ENCODE measurements around the gene LAMA2. TPM values are rescaled to one million over a fixed set of nuclear protein-coding genes. Genes with fewer than 3 reads are reported as not detected.

The LAMA2 gene
- total RNA-seq, 1 experiment from 2014 or later, result 3.7 TPM

DNA sequence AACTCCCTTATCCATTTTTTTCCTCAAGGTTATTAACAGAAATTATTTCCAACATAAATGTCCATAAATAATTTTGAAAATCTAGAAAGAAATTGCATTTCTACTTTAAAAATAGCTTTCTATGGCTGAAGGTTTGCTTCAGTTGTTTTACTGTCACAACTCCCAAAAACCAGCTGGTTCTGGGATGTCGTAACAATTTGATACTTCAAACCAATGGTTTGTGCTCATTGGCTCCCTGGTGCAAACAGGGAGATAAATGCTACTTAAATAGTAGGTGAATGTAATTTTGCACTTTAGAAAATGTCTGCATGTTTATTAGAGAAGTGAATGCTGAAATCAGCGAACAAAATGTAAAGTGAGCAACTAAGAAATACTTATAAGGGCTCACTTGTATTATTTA is 31.1 kb downstream of the LAMA2 start:
- DNase-seq (ENCODE audit: low spot score), result no peak

DNA sequence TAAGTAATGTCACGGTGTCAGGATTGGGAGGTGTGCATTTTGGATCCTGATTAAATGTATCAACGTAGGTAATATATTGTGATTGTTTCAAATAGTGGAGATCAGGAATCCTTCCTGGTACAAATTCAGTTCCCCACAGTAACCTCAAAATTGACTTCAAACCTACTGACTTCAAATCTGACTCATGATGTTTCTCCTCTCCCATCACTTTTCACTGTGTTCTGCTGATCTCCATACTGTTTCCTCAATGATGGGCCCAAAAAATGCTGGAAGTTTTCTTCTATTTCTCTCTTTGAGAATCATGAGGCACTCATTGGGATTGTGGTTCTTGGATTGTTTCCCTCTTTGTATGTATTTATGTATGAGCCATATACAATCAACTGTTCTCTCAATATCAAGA is 35.9 kb downstream of the LAMA2 start:
- DNase-seq (ENCODE audit: low spot score), result no peak

DNA sequence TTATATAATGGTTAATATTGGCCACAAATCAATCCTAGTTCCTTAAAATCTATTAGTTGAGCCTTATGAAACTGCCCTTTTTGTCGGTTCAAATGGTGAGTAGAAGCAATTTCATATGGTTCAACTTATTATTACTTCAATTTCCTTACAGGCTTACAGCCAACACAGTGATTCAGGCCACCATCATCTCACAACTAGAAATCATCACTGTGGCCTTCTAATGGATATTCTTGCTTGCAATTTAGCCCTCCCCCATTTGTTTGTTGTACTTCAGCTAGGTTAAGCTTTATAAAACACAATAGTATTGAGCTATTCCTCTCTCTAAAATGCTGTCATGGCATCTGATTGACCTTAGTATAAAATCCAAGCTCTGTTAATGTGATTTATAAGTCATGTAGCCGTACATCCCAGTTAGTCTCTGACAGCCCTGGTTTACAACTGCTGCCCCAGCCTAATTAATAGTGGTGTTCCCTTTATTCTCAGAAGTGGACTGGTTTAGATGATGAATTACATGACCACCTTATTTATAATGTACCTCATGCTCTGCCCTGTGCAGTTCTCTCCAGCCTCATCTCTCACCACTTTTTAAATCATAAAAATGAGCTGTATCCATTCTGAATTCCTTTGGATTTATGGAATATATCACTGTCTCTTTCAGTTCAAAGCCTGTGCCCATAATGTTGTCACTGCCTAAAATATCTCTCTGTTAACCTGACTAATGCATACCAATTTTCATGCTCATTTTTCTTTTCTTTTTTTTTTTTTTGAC is 36.7 kb downstream of the LAMA2 start:
- DNase-seq (ENCODE audit: low spot score), result no peak

DNA sequence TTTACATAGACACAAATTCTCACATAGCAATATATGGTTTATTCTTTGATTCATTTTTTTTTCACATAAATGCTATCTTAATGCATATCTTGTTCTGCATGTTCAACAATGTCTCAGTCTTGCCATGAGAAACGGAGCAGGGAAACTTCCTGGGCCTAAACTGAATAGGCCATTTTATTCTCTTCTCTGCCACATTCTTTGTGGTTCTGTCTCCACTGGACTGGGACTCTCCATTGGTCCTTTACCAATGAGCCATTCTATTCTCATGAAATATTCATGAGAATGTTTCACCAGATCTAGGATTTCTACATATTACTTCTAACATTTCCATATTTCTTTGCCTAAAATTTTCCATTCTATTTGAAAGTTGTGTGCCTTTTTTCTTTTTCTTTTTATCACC is 42.8 kb downstream of the LAMA2 start:
- DNase-seq (ENCODE audit: low spot score), result no peak

DNA sequence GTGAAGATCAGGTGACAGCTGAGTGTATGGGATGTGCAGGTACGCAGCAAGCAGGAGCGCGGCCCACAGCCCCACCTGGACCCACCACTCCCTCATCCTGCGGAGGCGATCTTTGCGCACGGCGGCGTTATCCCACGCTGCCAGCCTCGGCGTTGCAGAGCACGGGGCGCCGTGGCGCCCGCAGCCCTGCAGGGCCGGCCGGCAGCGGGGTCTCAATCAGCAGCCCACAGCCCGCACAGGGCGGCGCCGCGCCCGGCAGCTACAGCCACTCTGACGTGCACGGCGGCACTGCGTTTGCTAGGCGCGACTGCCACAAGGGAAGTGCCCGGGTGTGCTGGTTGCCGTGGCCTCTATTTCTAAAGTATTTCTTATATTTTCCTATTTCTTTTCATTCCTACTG is 46.9 kb downstream of the LAMA2 start:
- DNase-seq (ENCODE audit: low spot score), result no peak

DNA sequence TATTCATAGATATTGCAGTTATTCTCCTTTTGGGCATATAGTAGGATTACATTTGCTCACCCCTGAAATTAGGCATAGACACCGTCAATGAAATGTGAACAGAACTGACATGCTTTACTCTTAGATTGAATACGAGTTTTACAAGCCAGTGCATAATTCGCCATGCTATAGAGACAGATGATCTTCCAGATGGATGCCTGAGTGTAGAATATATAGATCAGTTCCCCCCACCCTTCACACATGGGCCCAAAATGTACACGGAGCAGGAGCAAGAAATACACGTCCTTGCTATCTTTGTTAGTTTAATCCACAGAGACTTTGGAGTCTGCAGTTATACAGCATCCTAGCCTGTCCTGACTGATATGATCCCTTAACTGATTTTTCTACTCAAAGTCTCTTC is 47.4 kb downstream of the LAMA2 start:
- DNase-seq (ENCODE audit: low spot score), result no peak

DNA sequence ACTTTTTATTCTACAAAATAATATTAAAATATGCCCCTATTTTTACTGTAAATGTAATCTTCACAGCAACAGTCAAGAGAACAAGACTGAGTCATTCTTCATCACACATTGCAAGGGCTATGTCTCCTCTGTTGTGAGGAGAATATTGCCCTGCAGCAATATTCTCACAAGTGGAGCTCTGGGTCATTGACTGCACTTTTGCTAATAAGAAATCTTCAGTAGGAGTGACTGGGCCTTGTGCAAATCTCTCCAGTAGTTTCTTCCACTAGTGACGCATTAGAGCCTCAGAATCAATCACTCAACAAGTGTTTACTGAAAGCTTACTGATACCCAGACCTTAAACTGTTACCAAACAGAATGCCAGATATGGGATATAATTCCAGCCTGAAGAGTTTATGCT is 49.1 kb downstream of the LAMA2 start:
- DNase-seq (ENCODE audit: low spot score), result no peak

DNA sequence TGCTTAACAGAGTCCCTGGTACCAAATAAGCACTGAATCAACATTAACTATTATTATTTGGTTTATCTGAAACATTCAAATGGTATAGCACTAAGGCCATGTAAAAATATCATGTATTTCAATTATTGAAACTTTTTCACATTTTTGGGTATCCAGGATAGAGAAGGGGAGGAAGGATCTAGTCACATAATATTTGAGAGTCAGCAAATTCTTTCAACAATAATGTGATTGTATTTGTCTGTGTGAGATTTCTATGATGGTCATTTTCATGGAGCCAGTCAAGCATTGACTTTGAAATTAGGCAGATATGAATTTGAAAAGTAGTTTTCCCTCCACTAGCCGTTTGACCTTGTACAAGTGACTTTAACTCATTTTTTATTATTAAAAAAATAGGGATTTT is 67.9 kb downstream of the LAMA2 start:
- no peak for DNase-seq (ENCODE audit: low spot score)

DNA sequence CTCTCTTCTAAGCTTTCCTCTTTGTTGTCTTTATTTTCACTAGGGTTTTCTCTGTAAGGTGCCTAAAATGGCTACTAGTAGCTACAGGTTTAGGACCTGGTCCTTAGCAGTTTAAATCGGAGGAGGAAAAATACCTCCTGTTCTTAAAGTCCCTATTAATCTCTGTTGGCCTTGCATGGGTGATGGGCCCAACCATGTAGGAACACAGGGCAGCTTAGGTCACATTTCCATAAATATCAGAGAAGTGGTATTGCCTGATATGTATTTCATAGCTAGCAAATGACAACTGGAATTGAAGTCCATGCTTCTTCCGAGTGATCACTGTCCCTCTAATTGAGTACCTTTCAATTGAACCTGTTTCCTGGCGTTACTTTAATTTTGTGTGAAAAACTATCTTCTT is 70.0 kb downstream of the LAMA2 start:
- DNase-seq (ENCODE audit: low spot score), result no peak

DNA sequence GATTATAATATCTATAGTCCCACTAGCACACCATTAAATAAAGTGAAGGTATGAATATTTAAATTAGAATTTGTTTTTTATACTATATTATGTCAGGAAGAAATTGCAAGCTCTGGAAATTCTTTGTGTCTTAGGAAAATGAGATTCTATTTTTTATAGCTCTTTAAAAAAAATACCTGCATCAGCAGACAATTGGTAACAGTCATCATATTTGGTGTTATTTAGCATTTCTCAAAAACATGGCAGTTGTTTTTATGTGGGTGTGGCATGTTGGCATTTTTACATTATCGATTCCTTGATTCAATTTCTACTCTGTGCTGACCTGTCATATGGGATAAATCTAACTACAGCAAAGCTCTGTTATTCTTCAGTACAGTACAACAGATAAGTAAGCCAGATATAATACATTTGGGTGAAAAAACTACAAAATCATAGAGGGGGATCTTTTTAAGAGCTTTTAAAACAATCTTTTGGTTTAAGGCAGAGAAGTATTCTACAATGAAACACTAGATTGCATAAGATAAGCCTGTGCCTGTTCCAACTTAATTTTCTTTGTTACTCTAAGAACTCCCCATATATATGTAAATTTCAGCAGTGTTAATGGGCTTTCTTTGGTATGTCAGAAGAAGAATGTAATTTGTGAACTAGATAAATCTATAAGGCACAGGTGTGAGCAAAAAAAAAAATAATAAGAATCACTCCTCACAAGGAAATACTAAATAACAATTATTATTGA is 71.5 kb downstream of the LAMA2 start:
- DNase-seq (ENCODE audit: low spot score), result no peak

DNA sequence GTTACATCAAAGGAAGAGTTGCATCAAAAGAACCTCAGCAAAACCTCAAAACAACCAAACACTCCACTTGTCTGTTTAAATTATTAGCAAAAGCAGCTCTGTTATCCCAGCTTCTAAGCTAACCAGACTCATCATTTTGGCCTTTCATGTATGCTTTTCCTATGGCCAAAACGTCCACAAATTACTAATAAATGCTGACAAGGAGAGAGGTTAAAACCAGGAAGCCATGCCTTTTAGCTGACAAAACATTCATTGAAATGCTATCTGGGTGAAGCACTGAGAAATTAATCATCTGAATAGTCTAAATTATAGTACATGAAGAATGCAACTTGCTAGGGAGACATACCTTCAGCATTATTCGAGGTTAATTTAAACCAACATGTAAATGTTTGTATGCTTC is 80.6 kb downstream of the LAMA2 start:
- peak; percentile 0 for DNase-seq (ENCODE audit: low spot score)

DNA sequence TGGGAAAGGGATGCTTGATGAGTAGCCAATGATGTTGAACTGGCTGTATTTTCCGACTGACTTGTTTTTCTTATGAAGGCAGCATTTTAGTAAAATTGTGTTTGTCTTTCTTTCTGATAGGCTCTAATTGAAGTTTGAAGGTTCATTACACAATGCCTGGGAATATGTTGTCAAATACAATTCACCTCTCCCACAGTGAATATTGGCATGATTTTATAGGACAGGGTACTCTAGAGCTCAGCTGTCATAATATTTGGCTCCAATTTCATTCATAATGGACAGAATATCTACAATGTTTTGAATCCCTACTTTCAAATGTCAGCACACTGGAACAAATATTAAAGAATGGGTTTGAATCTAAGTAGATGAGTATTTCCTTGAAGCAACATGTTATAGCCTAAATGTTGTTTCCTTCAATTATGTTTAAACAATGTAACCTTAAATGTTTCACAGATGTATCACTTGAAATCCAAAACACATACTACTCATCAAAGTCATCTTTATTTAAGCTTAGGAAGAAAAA is 81.4 kb downstream of the LAMA2 start:
- no peak for DNase-seq (ENCODE audit: low spot score)

DNA sequence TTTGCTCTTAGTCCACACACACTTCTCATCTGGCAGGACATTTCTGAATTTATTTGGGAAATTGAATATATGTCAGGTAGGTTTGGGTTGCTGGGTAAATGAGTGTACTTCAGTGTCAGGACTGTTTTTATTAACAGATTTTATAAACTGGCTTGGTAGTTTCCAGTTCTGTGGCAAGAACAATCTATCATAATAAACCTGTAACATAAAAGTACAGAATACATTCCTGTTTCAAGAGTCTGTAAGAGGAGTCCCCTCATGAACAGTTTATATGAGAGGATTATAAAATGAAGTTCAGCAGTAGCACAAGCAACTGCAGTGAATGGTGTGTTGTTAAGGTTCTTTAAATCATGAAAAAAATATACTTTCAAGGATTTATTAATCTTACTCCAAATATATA is 81.8 kb downstream of the LAMA2 start:
- no peak for DNase-seq (ENCODE audit: low spot score)

DNA sequence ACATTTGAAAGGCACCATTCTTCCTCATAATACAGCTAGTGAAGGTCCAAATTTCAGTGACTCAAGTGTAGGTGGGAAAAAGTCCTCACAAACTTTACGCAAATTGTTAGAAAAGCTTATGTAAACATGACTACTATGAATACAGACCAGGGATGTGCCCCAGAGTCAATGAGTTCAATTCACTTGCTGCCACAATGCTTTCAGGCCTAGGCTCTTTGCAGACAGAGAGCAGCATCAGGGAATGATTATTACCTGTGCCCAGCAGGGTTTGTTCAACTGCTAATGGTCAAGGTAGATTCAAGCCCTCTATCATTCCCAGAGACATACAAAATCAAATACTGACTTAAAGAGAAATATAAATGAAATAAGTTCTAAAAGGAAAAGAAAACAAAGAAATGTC is 84.0 kb downstream of the LAMA2 start:
- DNase-seq (ENCODE audit: low spot score), result no peak

DNA sequence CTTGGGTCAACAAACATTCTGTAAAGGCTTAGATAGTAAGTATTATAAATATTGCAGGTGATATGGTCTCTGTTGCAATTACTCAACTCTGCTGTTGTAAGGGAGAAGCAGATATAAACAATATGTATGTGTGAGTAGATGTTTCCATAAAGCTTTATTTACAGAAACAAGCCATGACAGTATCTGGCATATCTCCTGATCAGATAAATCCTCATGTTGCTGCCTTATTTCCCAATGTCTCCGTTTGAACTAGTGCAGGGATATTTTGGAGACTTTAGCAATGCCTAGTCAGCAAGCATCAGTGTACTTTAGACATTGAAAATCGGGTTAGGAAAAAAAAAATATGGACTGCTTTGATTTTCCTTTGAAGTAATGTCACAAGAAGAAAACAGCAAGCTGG is 96.1 kb downstream of the LAMA2 start:
- DNase-seq (ENCODE audit: low spot score), result no peak

DNA sequence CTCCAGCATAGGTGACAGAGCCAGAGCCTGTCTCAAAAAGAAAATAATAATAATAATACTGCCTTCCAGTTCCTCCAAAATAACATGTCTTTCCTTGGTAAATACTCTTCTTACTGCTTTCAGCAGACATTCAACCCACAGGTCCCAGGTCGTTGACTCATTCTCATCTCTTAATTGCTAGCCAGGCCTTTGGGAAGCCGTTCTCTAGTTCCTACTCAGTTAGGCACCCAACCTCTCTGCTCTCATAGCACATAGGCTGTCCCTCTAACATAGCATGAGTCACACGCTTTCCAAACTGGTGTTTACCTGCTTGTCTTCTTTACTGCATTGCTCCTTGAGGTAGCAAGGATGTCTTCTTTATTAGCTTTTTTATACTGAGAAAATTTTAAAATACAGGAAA is 98.8 kb downstream of the LAMA2 start:
- DNase-seq (ENCODE audit: low spot score), result no peak

DNA sequence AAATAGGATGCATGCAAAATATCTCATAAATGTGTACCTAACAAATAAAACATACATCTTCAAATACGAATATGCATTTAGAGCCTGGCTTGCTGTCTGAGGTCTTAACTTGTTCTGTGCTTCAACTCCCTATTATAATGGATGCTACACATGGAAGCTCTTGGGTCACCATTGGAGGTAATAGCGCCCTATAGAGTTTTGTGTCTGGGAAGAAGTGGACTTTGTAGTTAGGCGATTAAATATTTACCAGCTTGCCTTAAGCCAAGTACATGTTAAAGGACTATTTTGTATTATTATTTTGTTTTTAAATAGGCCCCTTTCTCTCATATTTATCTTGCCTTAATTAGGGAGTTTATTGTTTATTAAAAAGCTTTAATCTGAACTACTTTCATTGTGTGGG is 107.4 kb downstream of the LAMA2 start:
- DNase-seq (ENCODE audit: low spot score), result no peak

DNA sequence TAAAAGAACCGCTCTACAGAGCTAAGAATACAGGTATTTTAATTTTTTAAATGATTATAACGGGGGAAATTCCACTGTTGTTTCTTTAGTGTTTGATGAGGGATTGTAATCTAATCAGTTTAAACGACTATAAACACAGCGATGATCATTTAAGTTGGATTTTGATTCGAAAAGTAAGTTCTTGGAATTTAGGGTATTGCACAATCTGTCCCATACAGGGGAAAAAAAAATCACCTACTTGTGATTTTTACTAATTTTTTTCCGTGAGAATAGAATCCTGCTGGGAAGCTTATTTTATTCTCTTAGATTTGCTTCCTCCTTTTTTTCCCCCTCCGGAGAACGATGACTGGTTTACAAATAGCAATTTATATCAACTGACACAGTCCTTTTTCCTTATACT is 108.0 kb downstream of the LAMA2 start:
- DNase-seq (ENCODE audit: low spot score), result no peak

DNA sequence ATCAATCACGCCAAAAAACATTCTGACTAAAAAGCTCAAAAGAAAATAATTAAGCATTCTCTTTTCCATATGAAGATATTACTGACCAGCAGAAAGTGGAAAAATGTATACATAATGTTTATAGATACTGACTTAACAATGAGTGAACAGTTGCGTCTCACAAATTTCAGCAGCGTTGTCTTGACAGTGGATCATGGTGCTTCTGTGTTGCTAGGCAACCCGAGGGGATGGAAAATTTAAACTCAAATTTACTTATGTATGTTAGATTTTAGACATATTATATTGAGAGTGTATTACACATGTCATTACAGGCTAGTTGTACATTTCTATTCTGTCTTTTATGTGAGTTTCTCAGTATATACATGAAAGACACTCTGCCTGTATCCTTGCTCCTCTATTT is 110.2 kb downstream of the LAMA2 start:
- DNase-seq (ENCODE audit: low spot score), result no peak

DNA sequence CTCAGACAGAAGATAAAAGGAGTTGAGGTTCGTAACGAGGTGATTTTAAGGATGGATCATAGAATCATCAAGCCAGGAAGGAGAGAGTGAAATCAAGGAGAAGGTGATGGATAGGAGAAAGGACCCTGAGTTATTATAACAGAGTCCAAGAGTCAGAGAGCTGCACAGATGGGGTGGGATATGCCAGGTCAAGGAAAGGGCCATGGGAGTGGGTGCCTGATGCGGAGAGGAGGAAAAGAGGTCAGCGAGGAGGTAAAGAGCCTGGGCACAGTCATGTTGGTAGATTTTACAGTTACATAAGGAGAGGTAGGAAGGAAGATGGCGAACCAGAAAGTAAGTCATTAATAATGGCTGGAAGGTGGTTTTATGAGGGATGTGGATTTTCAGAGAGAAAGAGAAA is 114.9 kb downstream of the LAMA2 start:
- DNase-seq (ENCODE audit: low spot score), result no peak

DNA sequence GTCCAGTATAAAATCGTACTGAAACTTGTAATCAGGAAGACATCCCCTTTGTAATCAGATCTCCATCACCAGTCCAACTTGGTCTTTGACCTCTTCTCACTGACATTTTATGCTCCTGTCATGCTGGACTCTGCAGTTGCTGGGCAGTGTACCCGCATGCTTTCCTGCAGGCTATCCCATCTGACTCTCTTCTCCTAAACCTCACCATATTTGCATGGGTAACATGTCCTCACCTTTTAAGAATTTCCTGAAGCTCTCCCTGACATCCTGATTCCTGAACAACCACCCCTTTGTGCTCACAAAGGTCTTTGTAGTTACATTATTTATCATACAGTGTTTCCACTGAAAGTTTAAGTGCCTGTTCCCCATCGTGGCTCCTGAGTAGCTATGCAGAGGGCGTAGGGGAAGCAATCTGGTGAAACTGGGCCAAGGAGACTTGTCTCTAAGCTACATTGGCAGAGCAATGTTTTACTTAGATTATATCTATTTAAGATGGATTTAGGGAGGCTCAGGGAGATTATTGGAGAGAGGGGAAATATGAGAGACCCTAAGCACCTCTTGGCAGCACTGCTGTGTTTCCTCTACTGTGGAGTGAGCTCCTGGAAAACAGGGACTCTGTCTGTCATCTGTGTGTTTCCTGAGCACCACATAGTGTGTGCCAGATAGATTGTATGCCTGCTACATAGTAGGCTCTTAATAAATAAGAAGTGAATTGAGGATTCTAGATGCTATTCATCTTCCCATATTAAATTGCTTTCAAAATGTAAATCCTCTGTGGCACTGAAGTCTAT is 124.0 kb downstream of the LAMA2 start:
- no peak for DNase-seq (ENCODE audit: low spot score)

DNA sequence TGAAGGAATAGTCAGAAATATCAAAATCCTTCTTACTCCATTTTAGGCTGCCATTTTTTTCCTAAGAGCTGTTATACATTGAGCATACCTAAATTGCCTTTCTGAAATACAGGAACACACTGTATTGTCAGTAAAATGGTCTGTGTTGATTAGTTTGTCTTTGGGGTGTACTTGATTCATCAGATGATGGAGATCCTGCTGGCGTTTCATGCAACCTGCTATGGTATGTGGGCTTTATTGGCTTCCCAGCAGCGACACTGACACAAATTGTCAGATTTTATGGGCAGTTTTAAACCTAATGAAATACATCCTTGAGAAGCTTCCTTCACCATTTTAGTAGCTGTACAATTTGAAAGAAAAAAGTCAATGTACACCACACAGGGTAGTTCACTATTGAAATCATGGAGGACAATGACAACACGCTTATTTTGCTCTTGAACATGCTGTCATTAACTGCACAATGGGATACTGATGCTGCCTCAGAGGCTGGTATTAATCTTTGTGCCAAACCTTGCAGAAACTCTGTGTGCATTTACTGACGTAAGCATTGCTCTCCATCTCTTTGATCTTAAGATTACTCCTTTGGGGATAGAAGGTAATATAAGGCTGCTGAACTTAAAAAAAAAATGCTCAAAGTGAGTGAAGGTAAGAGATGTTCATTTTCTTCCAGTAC is 124.9 kb downstream of the LAMA2 start:
- DNase-seq (ENCODE audit: low spot score), result no peak

All from A172 (cell line).